Astrocyte of the cerebellum (primary cell): Measurements from ENCODE around the gene AVP.

Experiments
- DNase-seq: peaks from one replicate; pipeline ENCODE4 v3.0.0-alpha.2; 2011; ENCODE audit warnings: low read depth
- H3K4me3 ChIP-seq: 2 replicates; pipeline ENCODE4 v1.5.1; 2011; ENCODE audit warnings: mild to moderate bottlenecking, low read depth, low read length, moderate library complexity
- in situ Hi-C: cut with HindIII; loops from 2 replicates; pipeline ENCODE4 v1.10.0; 2017; ENCODE audit warnings: low sequenced_read_pairs
- TF ChIP-seq, protein P1 (sequence below): IDR thresholded peaks from 2 replicates; pipeline ENCODE4 v1.5.1; 2012; ENCODE audit warnings: low read length, low read depth, moderate library complexity, mild to moderate bottlenecking; ENCODE audit errors: missing control alignments

AVP gene

DNA sequence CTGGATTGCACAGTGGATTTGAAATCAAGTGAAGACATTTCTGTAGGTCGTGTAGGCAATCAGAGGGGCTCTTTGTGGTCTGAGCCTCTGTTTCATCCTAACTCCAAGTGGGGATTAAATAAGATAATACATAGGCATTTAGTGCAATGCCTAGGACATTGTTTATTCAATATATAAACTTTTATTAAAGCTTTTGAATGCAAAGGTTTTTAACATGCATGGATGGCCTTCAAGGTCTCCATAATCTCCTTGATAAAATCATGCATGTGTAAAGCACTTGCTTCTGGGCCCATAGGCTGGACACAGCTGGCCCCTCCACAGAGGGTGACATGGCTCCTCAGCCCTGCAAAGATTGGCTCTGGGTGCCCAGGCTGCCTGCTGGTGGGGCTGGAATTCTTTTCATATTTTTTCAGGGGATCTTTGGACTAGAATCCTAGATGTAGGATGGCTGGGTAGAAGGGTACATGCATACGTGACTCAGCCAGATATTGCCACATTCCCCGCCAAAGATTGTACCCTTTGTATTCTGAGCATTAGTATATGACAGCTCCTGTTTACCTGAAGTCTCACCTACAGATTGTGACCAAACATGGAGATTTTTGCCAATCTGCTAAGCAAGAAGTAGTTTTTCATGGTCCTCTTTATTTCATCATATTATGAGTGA, 19.0 kb upstream of the AVP start:
- in situ Hi-C loops = no loop called here

DNA sequence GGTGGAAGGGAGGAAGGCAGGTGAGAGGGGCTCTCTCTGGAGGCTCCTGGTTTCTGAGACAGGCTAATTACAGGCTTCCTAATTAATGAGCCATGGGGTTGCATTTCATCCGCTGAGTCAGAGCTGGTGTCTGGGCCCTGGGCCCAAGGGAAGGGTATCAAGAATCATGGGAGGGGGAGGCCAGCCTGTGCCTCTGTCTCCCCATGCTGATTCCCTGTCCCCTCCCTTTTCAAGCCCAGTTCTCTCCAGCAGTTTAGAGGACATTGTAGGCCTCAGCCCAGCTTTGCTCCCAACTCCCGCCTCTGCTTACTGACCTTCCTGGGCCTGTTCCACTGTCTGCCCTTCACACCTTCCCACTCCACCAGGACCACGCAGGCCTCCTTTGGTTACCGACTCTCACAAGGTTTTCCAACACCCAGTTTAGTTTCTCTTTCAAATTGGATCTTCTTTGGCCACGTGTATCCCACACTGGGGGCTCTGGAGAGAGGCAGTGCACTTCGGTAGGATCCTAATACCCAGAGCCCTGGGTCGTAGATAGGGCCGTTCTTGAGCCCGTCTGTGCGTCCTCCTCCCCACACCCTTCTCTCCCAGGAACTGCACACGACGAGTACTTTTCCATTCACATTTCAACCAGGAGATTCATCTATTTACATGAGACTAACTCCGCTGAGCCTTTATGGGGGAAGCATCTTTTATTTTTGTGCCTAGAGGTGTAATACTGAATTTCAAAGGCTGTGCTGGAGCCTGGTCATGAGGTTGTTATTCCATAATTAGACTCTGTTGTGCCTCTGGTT, 18.2 kb upstream of the AVP start:
- in situ Hi-C loops = no loop called here
- TF ChIP-seq, protein P1, sequence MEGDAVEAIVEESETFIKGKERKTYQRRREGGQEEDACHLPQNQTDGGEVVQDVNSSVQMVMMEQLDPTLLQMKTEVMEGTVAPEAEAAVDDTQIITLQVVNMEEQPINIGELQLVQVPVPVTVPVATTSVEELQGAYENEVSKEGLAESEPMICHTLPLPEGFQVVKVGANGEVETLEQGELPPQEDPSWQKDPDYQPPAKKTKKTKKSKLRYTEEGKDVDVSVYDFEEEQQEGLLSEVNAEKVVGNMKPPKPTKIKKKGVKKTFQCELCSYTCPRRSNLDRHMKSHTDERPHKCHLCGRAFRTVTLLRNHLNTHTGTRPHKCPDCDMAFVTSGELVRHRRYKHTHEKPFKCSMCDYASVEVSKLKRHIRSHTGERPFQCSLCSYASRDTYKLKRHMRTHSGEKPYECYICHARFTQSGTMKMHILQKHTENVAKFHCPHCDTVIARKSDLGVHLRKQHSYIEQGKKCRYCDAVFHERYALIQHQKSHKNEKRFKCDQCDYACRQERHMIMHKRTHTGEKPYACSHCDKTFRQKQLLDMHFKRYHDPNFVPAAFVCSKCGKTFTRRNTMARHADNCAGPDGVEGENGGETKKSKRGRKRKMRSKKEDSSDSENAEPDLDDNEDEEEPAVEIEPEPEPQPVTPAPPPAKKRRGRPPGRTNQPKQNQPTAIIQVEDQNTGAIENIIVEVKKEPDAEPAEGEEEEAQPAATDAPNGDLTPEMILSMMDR = no peak
- no peak for DNase-seq
- no peak overlapping the region for H3K4me3 ChIP-seq

More for the DNA sequence above, 19.0 kb upstream of the AVP start:
- DNase-seq = no peak
- TF ChIP-seq, protein P1 = no peak
- no peak overlapping the region for H3K4me3 ChIP-seq

DNA sequence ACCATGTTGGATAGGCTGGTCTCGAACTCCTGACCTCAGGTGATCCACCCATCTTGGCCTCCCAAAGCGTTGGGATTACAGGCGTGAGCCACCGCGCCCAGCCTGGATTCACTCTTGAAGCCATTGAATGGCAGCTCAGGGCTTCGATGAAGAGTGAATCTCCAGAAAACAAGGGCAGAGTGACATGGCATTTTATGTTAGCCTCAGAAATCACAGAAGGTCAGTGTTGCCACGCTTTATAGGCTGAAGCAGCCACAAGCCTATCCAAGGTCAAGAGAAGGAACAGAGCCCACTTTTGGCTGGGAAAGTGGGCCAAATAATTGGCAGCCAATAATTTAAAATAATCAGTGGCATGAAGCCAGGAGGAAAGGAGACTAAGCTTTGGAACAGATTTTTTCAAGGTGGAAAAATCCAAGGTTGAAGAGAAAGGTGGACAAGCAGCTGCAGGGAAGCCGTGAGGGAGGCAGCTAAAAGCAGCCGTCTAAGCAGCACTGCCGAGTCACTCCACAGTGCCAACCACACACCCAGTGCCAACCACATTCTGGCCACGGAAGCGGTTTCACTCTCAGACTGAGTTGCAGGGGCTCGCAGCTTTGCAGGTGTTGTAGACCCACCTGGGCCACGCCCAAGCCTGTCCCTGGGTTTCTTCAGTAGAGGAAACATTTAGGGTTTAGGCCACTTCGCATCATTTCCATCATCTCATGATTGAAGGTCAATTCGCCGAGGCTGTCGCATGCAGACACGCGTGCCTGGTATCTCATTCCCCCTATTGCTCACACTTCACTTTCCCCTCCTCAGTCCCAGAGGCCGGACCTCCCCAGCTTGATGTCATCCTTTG, 17.4 kb upstream of the AVP start:
- TF ChIP-seq, protein P1 = no peak
- in situ Hi-C loops = no loop called here
- no peak overlapping the region for H3K4me3 ChIP-seq
- DNase-seq = no peak

DNA sequence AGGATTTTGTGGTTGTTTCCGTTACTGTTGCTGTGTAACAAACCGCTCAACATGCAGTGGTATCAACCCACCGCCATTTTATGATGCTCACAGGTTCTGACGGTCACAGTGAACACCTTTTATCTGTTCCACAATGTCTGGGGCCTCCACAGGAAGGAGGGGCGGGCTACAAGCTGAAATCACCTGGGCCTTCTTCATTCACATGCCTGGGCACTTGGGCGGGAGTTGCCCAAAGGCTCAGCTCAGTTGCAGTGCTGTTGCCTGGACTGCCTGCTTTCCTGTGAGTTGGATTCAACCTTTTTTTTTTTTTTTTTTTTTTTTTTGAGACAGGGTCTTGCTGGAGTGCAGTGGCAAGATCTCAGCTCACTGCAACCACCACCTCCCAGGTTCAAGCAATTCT, 16.7 kb upstream of the AVP start:
- H3K4me3 ChIP-seq = no peak overlapping the region
- in situ Hi-C loops = no loop called here
- no peak for DNase-seq
- TF ChIP-seq, protein P1 = no peak

- H3K4me3 ChIP-seq = no peak overlapping the region
- TF ChIP-seq, protein P1 = no peak
- in situ Hi-C loops = no loop called here
- no peak for DNase-seq
Observed at GRCh38 chr20:3100480-3100879, 16.0 kb upstream of the AVP start.

DNA sequence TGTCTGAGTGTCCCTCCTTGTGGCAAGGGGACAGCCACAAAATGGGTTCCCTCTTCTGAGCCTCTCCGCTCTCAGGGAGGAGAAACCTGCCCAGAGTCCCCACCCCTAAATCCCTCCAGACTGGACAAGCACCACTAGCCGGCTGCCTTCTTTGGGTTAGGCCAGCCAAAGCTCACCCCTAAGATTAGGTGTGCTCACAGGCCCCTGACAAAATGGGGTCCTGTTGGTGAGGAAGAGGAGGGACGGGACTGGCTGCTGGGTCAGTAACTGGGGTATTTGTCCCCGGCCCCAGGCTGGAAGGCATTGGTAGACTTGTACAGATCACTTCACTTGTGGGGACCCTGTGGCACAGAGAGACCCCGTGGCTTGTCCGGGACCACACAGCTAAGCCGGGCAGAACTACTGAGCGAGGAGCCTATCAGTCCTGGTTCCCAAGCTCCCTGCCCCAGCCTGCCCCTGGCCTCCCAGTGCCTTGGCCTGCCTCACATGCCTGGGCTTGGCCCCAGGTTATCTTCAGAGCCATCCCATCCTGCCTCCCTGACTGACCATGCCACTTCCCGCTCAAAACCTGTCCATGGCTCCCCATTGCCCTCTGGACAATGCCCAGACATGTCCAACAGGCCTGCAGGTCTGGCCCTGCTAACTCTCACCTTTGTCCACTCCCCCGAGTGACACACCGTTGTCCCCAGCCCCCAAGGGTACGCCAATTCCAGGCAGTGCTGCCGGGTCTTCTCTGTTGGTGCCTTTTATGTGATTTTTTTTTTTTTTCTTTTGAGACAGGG, 10.5 kb upstream of the AVP start:
- no peak for DNase-seq
- in situ Hi-C loops = no loop called here
- TF ChIP-seq, protein P1 = no peak
- no peak overlapping the region for H3K4me3 ChIP-seq
